ENCODE data around the gene TGM2. TPM values are rescaled to one million over a fixed set of nuclear protein-coding genes. Genes with fewer than 3 reads are reported as not detected.
A peak's percentile ranks its signal among the peaks of the same experiment; 100 is the strongest.

Gene TGM2
- total and polyA plus RNA-seq, 12 donors, result 13.4 to 262 (median 98.3) TPM

DNA sequence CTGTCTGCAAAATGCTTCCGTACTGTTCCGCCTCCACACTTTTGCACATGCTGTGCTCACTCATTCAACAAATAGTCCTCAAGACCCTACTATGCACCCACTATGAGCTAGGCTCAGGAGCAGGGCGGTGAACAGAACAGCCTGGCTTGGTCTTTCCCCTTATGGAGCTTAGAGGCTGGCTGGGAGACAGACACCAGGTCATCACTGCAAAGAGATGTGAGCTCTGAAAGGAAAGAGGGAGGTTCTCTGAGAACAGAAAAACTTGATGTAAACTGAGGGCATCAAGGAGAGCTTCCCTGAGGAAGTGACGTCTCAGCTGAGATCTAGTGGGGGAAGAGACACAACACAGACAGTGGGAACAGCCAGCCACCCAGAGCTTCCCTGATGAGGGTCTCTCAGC is 31.0 kb upstream of the TGM2 start:
- DNase-seq, result peak in 1 of 7 donors; percentile 31
- H3K36me3 ChIP-seq (replicated peaks in 1 of 2), result no peaks in the 10 kb centered on the region
- H3K27me3 ChIP-seq, result no peaks in the 10 kb centered on the region
- WGBS, 4 donors, result 87 to 97% (median 92%) methylated on average over 3 to 4 of the region's 4 CpGs
- intact Hi-C loops (cut with DNase I), result no loop called here
- H3K4me3 ChIP-seq, result no peak overlapping the region
- no peaks in the 10 kb centered on the region for H3K9me3 ChIP-seq (replicated peaks in 1 of 3)
- TF ChIP-seq, protein P1, sequence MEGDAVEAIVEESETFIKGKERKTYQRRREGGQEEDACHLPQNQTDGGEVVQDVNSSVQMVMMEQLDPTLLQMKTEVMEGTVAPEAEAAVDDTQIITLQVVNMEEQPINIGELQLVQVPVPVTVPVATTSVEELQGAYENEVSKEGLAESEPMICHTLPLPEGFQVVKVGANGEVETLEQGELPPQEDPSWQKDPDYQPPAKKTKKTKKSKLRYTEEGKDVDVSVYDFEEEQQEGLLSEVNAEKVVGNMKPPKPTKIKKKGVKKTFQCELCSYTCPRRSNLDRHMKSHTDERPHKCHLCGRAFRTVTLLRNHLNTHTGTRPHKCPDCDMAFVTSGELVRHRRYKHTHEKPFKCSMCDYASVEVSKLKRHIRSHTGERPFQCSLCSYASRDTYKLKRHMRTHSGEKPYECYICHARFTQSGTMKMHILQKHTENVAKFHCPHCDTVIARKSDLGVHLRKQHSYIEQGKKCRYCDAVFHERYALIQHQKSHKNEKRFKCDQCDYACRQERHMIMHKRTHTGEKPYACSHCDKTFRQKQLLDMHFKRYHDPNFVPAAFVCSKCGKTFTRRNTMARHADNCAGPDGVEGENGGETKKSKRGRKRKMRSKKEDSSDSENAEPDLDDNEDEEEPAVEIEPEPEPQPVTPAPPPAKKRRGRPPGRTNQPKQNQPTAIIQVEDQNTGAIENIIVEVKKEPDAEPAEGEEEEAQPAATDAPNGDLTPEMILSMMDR (IDR thresholded peaks at IDR 0.05), result no peak
- TF ChIP-seq POLR2A (IDR thresholded peaks at IDR 0.05), result no peak
- peak overlapping the region in 2 of 5 donors; percentile 59 to 73 for H3K27ac ChIP-seq
- H3K4me1 ChIP-seq (replicated peaks in 1 of 2), result peaks cover 0 to 8% of the 10 kb centered on the region in 2 donors

DNA sequence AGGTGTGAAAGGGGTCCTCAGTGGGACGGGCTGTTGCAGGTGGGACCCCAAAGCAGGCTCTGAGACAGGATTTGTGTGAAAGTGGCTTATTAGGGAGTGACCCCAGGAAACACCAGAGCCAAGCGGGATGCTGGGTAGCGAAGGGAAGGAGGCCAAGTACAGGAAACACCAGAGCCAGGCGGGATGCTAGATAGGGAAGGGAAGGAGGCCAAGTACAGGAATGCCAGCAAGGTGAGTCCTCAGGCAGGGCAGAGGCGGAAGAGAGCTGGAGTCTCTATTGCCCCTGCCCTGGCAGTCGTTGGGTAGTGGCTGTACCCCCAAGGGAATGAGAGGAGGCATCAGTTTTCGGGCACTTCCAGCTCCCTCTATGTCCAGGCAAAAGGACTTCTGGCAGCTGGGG is 30.5 kb upstream of the TGM2 start:
- Histone ChIP-seq H3K27me3 (no peaks in the 10 kb centered on the region), H3K4me3 (no peak overlapping the region), H3K27ac (no peak overlapping the region), H3K36me3 (replicated peaks in 1 of 2) (no peaks in the 10 kb centered on the region), H3K9me3 (replicated peaks in 1 of 3) (no peaks in the 10 kb centered on the region), H3K4me1 (replicated peaks in 1 of 2) (peaks cover 0 to 8% of the 10 kb centered on the region in 2 donors)
- TF ChIP-seq POLR2A (IDR thresholded peaks at IDR 0.05), result no peak
- TF ChIP-seq, protein P1 (IDR thresholded peaks at IDR 0.05), result no peak
- WGBS, 4 donors, result 80 to 91% (median 88%) methylated on average over 7 of the region's 7 CpGs
- DNase-seq, result peak in 1 of 7 donors; percentile 34
- intact Hi-C loops (cut with DNase I), result no loop called here

DNA sequence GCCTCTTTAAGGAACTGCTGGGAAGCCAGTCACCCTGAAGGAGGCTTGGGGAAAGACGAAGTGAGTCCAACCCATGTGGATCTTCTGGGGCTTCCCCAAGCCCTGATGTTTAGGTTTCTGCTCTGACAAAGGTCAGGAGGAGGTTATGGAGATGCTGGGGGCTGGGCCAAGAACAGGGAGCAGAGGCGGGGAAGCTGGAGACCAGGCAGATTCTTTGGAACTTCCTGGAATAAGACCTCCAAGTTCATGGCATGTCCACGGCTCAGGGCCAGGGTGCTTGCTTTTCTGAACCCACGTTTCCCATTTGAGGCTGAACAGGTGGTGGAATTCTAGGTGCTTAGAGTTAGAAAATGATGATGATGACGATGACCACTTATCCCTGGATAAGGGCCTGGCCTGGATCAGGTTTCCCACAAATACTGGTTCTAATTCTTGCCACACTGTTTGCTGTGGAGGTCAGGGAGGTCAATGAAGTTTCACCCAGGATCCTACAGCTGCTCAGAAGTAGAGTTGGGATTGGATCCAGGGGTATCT is 30.0 kb upstream of the TGM2 start:
- intact Hi-C loops (cut with DNase I), result no loop called here
- WGBS, 4 donors, result 75 to 87% (median 80%) methylated on average over 5 of the region's 5 CpGs
- Histone ChIP-seq H3K4me3 (no peak overlapping the region), H3K4me1 (replicated peaks in 1 of 2) (peaks cover 0 to 8% of the 10 kb centered on the region in 2 donors), H3K27me3 (no peaks in the 10 kb centered on the region), H3K9me3 (replicated peaks in 1 of 3) (no peaks in the 10 kb centered on the region), H3K27ac (no peak overlapping the region), H3K36me3 (replicated peaks in 1 of 2) (no peaks in the 10 kb centered on the region)
- DNase-seq, result peak in 1 of 7 donors; percentile 50
- TF ChIP-seq POLR2A (IDR thresholded peaks at IDR 0.05), result no peak
- TF ChIP-seq, protein P1 (IDR thresholded peaks at IDR 0.05), result no peak

DNA sequence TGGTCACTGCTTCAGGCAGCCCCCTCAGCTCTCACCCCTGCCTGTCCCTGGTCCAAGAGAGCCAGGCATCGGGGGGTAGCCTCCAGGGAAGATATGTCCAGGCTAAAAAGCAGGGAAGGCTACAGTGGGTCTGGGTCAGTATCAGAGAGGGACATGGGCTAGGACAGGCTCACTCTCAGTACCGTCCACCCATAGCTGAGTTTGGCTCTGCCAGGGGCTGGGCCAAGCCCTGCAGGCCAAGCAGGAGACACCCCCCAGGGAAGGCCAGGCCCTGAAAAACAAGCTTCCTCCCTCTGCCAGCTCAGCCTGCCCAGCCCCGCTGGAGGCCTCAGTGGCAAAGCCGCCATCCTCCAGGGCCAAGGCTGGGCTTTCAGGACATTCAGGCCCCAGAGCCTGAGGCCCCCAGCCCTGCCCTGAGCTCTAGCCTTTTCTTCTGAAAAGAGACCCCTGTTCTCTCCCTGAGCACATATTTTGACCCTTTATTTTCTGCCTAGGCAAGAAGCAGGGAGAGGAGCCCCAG is 28.6 kb upstream of the TGM2 start:
- peak in 1 of 7 donors; percentile 17 for DNase-seq
- intact Hi-C loops (cut with DNase I), result no loop called here
- H3K36me3 ChIP-seq (replicated peaks in 1 of 2), result no peaks in the 10 kb centered on the region
- WGBS, 4 donors, result 77 to 100% (median 90%) methylated on average over 2 to 4 of the region's 4 CpGs
- H3K27ac ChIP-seq, result no peak overlapping the region
- no peaks in the 10 kb centered on the region for H3K27me3 ChIP-seq
- peaks cover 0 to 8% of the 10 kb centered on the region in 2 donors for H3K4me1 ChIP-seq (replicated peaks in 1 of 2)
- TF ChIP-seq, protein P1 (IDR thresholded peaks at IDR 0.05), result no peak
- no peak for TF ChIP-seq POLR2A (IDR thresholded peaks at IDR 0.05)
- no peak overlapping the region for H3K4me3 ChIP-seq
- H3K9me3 ChIP-seq (replicated peaks in 1 of 3), result no peaks in the 10 kb centered on the region
